DOHH2 (cell line): ENCODE results near the gene RIPK1.

ENCODE experiments used
- CTCF ChIP-seq: fragments of 200-600 bp; sonication (generic); IDR thresholded peaks from one replicate; pipeline ENCODE4 v1.5.1; 2014; ENCODE audit warnings: antibody characterized with exemption, mild to moderate bottlenecking, low read depth, low read length; ENCODE audit not compliant: poor library complexity, severe bottlenecking
- EZH2phosphoT487 ChIP-seq: fragments of 200-600 bp; sonication (generic); IDR thresholded peaks from 2 replicates; pipeline ENCODE4 v1.6.1; 2017; ENCODE audit warnings: borderline replicate concordance, mild to moderate bottlenecking, antibody characterized with exemption, low read length, moderate library complexity, mixed read lengths

GRCh38 chr6:3077430-3077829, 9.1 kb downstream of the RIPK1 start:
- TF ChIP-seq CTCF (no peak), EZH2phosphoT487 (no peak)
